Activated naive CD4-positive, alpha-beta T cell treated with anti-CD3 and anti-CD28 coated beads, Interleukin-2, amount 50 U/mL, for 24 hours (primary cell): ENCODE data around the gene GUK1.
A peak's percentile ranks its signal among the peaks of the same experiment; 100 is the strongest.
"Not testable (repeated sequence)": the region's sequence is repeated elsewhere in the genome, so short reads cannot be mapped to it uniquely, and the experiment has no call there.

ENCODE experiments used
- H3K27ac Mint-ChIP-seq: one replicate; pipeline ENCODE4 v1.8.0; 2021; ENCODE audit warnings: mild to moderate bottlenecking, mixed read lengths
- H3K27me3 Mint-ChIP-seq: one replicate; pipeline ENCODE4 v1.8.0; 2021; ENCODE audit warnings: mixed read lengths
- H3K36me3 Mint-ChIP-seq: one replicate; pipeline ENCODE4 v1.8.0; 2021; ENCODE audit warnings: mixed read lengths
- H3K4me1 Mint-ChIP-seq: one replicate; pipeline ENCODE4 v1.8.0; 2021; ENCODE audit warnings: mixed read lengths
- H3K4me3 Mint-ChIP-seq: one replicate; pipeline ENCODE4 v1.8.0; 2021; ENCODE audit warnings: mild to moderate bottlenecking, mixed read lengths
- H3K9me3 Mint-ChIP-seq: one replicate; pipeline ENCODE4 v1.8.0; 2021; ENCODE audit warnings: mixed read lengths

The GUK1 gene

GRCh38 chr1:228171221-228171891, 31.3 kb downstream of the GUK1 start:
- no peak overlapping the region for H3K27ac Mint-ChIP-seq
- H3K9me3 Mint-ChIP-seq, result no peaks in the 10 kb centered on the region
- H3K36me3 Mint-ChIP-seq, result peaks cover 4% of the 10 kb centered on the region
- no peaks in the 10 kb centered on the region for H3K27me3 Mint-ChIP-seq
- H3K4me3 Mint-ChIP-seq, result no peak overlapping the region
- H3K4me1 Mint-ChIP-seq, result peaks cover 21% of the 10 kb centered on the region

GRCh38 chr1:228172591-228173527, 32.8 kb downstream of the GUK1 start:
- Mint-ChIP-seq H3K27ac (peak overlapping the region; percentile 41), H3K36me3 (peaks cover 3% of the 10 kb centered on the region), H3K4me3 (no peak overlapping the region), H3K4me1 (peaks cover 11% of the 10 kb centered on the region), H3K9me3 (no peaks in the 10 kb centered on the region), H3K27me3 (no peaks in the 10 kb centered on the region)

GRCh38 chr1:228173528-228174481, 33.7 kb downstream of the GUK1 start:
- not testable (repeated sequence) for H3K27me3 Mint-ChIP-seq, H3K36me3 Mint-ChIP-seq, H3K9me3 Mint-ChIP-seq, H3K4me3 Mint-ChIP-seq, H3K27ac Mint-ChIP-seq
- peaks cover 13% of the 10 kb centered on the region for H3K4me1 Mint-ChIP-seq

GRCh38 chr1:228174482-228175315, 34.6 kb downstream of the GUK1 start:
- H3K4me1 Mint-ChIP-seq, result peaks cover 14% of the 10 kb centered on the region
- no peaks in the 10 kb centered on the region for H3K9me3 Mint-ChIP-seq
- no peak overlapping the region for H3K4me3 Mint-ChIP-seq
- H3K27me3 Mint-ChIP-seq, result no peaks in the 10 kb centered on the region
- peaks cover 2% of the 10 kb centered on the region for H3K36me3 Mint-ChIP-seq
- no peak overlapping the region for H3K27ac Mint-ChIP-seq

GRCh38 chr1:228175316-228176023, 35.4 kb downstream of the GUK1 start:
- no peaks in the 10 kb centered on the region for H3K9me3 Mint-ChIP-seq
- peaks cover 2% of the 10 kb centered on the region for H3K36me3 Mint-ChIP-seq
- no peak overlapping the region for H3K27ac Mint-ChIP-seq
- H3K27me3 Mint-ChIP-seq, result no peaks in the 10 kb centered on the region
- peaks cover 11% of the 10 kb centered on the region for H3K4me1 Mint-ChIP-seq
- H3K4me3 Mint-ChIP-seq, result no peak overlapping the region

GRCh38 chr1:228176024-228176395, 35.9 kb downstream of the GUK1 start:
- H3K4me1 Mint-ChIP-seq, result peaks cover 9% of the 10 kb centered on the region
- H3K27me3 Mint-ChIP-seq, result no peaks in the 10 kb centered on the region
- peaks cover 2% of the 10 kb centered on the region for H3K36me3 Mint-ChIP-seq
- H3K27ac Mint-ChIP-seq, result no peak overlapping the region
- H3K4me3 Mint-ChIP-seq, result no peak overlapping the region
- H3K9me3 Mint-ChIP-seq, result no peaks in the 10 kb centered on the region

- no peak overlapping the region for H3K4me3 Mint-ChIP-seq
- no peaks in the 10 kb centered on the region for H3K9me3 Mint-ChIP-seq
- H3K4me1 Mint-ChIP-seq, result peaks cover 9% of the 10 kb centered on the region
- peaks cover 2% of the 10 kb centered on the region for H3K36me3 Mint-ChIP-seq
- H3K27ac Mint-ChIP-seq, result no peak overlapping the region
- H3K27me3 Mint-ChIP-seq, result no peaks in the 10 kb centered on the region
Measured at GRCh38 chr1:228176461-228177182, 36.5 kb downstream of the GUK1 start.

GRCh38 chr1:228177183-228177475, 37.0 kb downstream of the GUK1 start:
- Mint-ChIP-seq H3K4me3 (no peak overlapping the region), H3K36me3 (peaks cover 2% of the 10 kb centered on the region), H3K27me3 (no peaks in the 10 kb centered on the region), H3K27ac (no peak overlapping the region), H3K9me3 (no peaks in the 10 kb centered on the region), H3K4me1 (peaks cover 9% of the 10 kb centered on the region)

- H3K4me3 Mint-ChIP-seq, result no peak overlapping the region
Measured at GRCh38 chr1:228177721-228178710, 37.9 kb downstream of the GUK1 start.

GRCh38 chr1:228178737-228179684, 38.9 kb downstream of the GUK1 start:
- H3K4me1 Mint-ChIP-seq, result peaks cover 9% of the 10 kb centered on the region
- no peaks in the 10 kb centered on the region for H3K9me3 Mint-ChIP-seq
- H3K36me3 Mint-ChIP-seq, result no peaks in the 10 kb centered on the region
- H3K4me3 Mint-ChIP-seq, result no peak overlapping the region
- peak overlapping the region; percentile 60 for H3K27ac Mint-ChIP-seq
- no peaks in the 10 kb centered on the region for H3K27me3 Mint-ChIP-seq

More at GRCh38 chr1:228177721-228178710, 37.9 kb downstream of the GUK1 start:
- H3K9me3 Mint-ChIP-seq, result no peaks in the 10 kb centered on the region
- H3K27ac Mint-ChIP-seq, result no peak overlapping the region
- H3K4me1 Mint-ChIP-seq, result peaks cover 9% of the 10 kb centered on the region
- no peaks in the 10 kb centered on the region for H3K27me3 Mint-ChIP-seq
- H3K36me3 Mint-ChIP-seq, result no peaks in the 10 kb centered on the region

GRCh38 chr1:228180271-228180958, 40.3 kb downstream of the GUK1 start:
- no peak overlapping the region for H3K4me3 Mint-ChIP-seq
- H3K4me1 Mint-ChIP-seq, result peaks cover 9% of the 10 kb centered on the region
- no peaks in the 10 kb centered on the region for H3K27me3 Mint-ChIP-seq
- no peak overlapping the region for H3K27ac Mint-ChIP-seq
- H3K36me3 Mint-ChIP-seq, result no peaks in the 10 kb centered on the region
- H3K9me3 Mint-ChIP-seq, result no peaks in the 10 kb centered on the region
